ENCODE measurements around the gene ZFAND3.

- TF ChIP-seq EZH2phosphoT487 (IDR thresholded peaks at IDR 0.05; ENCODE audit: unreplicated experiment) (no peak), CTCF (conservative IDR thresholded peaks at IDR 0.05; ENCODE audit: low read depth in 2 of 2) (no peak), POLR2AphosphoS5 (IDR thresholded peaks at IDR 0.05; ENCODE audit: low read depth) (no peak), EZH2 (IDR thresholded peaks at IDR 0.05; ENCODE audit: low read depth, unreplicated experiment) (no peak), CREB1 (CRISPR knock-in tag; IDR thresholded peaks at IDR 0.05; ENCODE audit: low read depth) (no peak), STAT1 (IDR thresholded peaks at IDR 0.05; ENCODE audit: unreplicated experiment) (no peak), REST (IDR thresholded peaks at IDR 0.05; ENCODE audit: unreplicated experiment) (no peak), JUNB (IDR thresholded peaks at IDR 0.05; ENCODE audit: unreplicated experiment) (no peak)
These were observed 57.3 kb downstream of the ZFAND3 start for GRCh38 chr6:37876843-37877242.

All from GM23338 (cell line).